ENCODE data around the gene APCS.

DNA sequence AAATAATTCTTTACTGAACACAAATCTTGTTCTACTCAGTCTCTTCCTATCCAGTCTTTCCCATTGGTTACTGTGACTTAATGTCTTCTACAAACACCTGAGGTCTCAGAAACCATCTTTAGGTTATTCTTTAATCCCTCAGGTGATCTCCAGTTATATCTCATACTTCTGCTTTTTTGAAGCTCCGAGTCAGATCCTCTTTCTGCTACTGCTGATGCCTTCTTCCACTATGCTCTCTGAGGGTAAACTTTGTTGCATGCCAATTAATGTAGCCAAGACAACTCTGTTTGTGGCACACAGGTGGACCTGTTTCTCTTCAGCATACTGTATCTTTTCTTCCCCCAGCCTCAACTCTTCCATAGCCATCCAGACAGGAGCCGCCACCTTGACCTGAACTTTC lies 3.1 kb upstream of the APCS start:
- TF ChIP-seq, protein P1, sequence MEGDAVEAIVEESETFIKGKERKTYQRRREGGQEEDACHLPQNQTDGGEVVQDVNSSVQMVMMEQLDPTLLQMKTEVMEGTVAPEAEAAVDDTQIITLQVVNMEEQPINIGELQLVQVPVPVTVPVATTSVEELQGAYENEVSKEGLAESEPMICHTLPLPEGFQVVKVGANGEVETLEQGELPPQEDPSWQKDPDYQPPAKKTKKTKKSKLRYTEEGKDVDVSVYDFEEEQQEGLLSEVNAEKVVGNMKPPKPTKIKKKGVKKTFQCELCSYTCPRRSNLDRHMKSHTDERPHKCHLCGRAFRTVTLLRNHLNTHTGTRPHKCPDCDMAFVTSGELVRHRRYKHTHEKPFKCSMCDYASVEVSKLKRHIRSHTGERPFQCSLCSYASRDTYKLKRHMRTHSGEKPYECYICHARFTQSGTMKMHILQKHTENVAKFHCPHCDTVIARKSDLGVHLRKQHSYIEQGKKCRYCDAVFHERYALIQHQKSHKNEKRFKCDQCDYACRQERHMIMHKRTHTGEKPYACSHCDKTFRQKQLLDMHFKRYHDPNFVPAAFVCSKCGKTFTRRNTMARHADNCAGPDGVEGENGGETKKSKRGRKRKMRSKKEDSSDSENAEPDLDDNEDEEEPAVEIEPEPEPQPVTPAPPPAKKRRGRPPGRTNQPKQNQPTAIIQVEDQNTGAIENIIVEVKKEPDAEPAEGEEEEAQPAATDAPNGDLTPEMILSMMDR (CRISPR knock-in tag; IDR thresholded peaks at IDR 0.05): no peak
- no peak for TF ChIP-seq CREM (IDR thresholded peaks at IDR 0.05)
- TF ChIP-seq CREM (CRISPR knock-in tag; IDR thresholded peaks at IDR 0.05): no peak
- TF ChIP-seq, protein P2, sequence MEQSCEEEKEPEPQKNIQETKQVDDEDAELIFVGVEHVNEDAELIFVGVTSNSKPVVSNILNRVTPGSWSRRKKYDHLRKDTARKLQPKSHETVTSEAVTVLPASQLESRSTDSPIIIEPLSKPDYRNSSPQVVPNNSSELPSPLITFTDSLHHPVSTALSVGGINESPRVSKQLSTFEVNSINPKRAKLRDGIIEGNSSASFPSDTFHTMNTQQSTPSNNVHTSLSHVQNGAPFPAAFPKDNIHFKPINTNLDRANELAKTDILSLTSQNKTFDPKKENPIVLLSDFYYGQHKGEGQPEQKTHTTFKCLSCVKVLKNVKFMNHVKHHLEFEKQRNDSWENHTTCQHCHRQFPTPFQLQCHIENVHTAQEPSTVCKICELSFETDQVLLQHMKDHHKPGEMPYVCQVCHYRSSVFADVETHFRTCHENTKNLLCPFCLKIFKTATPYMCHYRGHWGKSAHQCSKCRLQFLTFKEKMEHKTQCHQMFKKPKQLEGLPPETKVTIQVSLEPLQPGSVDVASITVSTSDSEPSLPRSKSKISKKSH (CRISPR knock-in tag; IDR thresholded peaks at IDR 0.05; ENCODE audit: borderline replicate concordance): no peak
- no peak for TF ChIP-seq PHF8 (CRISPR knock-in tag; IDR thresholded peaks at IDR 0.05)

Data from HepG2 (cell line).